ENCODE data around the gene PRKAR1A.
"Not testable (repeated sequence)": the region's sequence is repeated elsewhere in the genome, so short reads cannot be mapped to it uniquely, and the experiment has no call there.

The PRKAR1A gene

DNA sequence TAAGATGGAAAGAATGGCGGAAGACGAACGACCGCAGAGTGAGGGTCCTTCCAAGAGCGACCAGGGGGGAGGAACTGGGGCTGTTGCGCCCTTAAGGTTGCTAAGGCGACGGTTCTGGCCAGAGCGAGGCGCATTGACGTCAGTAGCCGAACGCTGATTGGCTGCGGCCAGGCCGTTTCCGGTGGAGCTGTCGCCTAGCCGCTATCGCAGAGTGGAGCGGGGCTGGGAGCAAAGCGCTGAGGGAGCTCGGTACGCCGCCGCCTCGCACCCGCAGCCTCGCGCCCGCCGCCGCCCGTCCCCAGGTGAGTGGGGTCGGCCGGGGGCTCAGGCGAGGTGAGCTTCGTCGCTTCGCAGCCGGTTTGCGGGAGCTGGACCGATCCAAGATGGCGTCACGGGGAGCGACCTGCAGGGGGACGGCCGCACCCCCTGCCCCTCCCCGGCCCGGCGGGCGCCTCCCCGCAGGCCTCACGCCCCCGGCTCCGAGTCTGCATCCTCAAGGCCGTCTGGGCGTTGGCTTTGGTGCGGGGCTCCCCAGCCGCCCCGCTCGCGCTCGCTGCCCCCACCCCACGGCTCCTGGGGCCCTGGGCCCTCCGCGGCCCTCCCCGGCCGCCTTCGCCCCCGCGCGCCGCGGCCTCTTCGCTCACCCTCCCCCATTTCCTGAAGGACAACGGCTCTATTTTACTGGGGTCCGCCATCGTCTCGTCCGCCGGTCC is at the start of gene PRKAR1A:
TSS of gene PRKAR1A (plus strand) at position 184 of the 713 bp plus-strand sequence. CDS start 2,970 bp downstream, outside the sequence.
- peak; percentile 93 for DNase-seq (ENCODE audit: low spot score)

GRCh38 chr17:68463211-68464019 is 48.8 kb upstream of the PRKAR1A start:
- no peak for DNase-seq (ENCODE audit: low spot score)

- DNase-seq (ENCODE audit: low spot score), result no peak
Observed at GRCh38 chr17:68468334-68468733, 43.9 kb upstream of the PRKAR1A start.

DNA sequence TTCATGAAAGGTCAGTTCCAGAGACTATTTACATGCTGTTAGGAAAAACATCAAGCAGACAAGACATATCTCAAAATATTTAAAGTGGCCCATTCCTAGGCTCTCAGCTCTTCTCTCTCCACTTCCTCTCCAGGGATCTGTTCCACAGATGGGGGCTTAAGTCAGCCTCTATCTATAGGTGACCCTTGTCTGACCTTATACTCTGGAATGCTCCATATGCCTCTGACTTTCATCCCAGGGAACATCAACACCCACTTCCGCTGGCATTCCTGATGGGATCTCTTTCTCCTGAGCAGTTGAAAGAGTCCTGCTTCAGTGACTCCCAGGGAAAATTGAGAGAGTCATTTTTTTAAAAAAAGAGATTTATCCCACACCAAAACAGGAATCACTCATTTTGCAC is 43.4 kb upstream of the PRKAR1A start:
- no peak for DNase-seq (ENCODE audit: low spot score)

DNA sequence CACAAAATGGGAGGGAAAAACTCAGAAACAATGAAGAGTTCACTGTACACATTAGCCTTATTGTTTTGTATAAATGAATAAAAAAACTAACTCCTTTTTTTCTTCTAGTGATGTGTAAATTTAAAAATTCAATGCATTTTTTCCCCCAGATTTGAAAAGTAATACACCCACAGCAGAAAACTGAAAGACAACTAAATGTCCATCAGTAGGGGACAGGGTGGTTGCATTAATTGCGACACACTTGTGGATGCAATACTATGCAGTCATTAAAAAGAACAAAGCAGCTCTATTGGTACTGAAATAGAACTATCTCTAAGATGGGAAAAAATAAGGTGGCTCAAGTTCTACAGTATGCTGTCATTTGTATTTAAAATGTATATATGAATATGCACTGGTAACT is 41.3 kb upstream of the PRKAR1A start:
- no peak for DNase-seq (ENCODE audit: low spot score)

- no peak for DNase-seq (ENCODE audit: low spot score)
Observed at GRCh38 chr17:68480885-68481284, 31.3 kb upstream of the PRKAR1A start.

DNA sequence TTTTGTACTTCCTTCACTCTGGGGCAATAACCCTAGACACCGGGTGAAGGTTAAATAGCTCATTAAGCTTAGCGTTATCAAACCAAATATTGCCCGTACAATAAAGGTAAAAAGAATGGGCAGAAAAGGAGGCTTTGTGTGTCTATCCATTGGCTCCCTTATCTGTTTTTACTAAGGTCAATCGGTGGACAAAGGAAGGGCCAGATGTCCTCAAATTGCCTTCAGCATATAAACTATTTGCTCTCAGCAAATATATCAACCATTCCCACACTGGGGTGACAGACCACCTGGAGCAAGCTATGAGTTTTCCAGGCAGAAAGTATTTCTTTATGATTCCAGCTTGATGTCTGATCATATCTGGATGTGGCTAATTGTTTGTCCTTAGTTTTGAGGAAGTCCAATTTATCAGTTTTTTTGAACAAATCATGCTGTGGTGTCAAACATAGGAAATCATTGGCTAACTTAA is 29.6 kb upstream of the PRKAR1A start:
- no peak for DNase-seq (ENCODE audit: low spot score)

DNA sequence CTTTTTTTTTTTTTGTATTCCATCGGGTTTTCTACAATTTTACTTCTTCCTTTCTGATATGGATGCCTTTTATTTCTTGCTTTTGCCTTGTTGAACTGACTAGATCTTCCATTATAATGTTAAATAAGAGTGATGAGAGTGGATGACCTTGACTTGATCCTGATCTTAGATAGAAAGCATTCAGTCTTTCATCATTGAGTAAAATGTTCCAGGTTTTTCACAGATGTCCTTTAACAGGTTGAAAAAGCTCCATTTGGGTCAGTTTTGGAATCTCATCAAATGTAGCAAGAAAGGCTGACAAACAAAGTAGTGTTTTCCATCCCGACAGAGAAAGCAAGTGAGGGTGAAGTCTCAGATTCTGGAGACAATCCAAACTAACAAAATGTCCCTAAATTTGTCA is 27.8 kb upstream of the PRKAR1A start:
- DNase-seq (ENCODE audit: low spot score), result no peak

DNA sequence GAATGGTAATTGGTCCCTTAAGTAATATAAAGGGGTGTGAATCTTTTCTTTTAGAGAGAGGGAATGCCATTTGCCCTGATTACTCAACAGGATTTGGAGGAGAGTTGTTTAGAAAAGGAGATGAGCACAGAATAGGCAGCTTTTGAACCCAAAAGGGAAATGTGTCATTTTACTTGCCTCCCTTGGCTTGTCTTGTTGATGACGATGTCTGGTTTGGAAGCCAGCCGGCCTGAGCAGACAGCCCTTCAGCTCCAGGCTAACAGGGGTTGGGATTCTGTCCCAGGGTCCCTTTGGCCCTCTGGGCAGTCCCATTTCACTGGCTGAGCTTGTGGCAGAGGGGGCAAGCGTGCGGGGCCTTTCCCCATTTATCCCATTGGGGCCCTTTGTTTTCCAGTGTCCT is 22.3 kb upstream of the PRKAR1A start:
- DNase-seq (ENCODE audit: low spot score), result no peak

DNA sequence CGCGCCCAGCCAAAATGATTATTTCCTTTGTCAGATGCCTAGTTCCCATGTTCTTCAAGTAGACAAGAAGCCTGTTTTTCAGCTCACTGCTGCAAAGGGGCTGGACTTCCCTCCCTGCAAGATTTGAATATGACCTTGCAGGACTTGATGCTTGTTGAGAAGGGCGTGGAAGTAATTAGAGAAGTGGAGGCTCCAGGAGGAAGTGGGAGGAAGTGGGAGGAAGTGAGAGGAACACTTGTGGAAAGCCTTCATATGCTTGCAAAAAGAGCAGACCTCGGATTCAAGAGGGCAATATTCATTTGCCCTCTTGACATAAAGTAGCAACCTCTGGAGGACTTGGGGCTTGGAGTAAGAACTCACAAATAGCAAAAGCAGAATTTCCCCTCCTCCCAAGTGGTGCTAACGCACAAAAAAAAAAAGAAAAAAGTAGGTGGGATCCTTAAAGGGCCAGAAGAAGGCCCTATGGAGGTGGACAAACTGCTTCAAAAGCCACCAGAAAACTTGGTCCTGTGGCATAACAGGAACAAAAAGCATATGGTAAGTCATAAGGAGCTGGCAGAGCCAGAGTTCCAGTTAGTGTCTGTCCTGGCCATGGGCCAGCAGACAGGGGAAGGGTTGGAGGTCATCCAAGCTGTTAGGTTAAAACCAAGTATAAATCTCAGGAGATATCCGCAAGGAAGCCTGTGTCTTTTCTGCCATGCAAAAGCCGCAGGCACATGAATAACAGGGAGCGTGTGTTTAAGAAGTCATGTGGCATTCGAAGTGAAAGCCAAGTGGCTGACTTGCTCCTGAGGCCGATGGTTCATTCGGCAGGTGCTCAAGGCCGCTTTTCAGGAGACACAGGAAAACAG is 20.6 kb upstream of the PRKAR1A start:
- no peak for DNase-seq (ENCODE audit: low spot score)

DNA sequence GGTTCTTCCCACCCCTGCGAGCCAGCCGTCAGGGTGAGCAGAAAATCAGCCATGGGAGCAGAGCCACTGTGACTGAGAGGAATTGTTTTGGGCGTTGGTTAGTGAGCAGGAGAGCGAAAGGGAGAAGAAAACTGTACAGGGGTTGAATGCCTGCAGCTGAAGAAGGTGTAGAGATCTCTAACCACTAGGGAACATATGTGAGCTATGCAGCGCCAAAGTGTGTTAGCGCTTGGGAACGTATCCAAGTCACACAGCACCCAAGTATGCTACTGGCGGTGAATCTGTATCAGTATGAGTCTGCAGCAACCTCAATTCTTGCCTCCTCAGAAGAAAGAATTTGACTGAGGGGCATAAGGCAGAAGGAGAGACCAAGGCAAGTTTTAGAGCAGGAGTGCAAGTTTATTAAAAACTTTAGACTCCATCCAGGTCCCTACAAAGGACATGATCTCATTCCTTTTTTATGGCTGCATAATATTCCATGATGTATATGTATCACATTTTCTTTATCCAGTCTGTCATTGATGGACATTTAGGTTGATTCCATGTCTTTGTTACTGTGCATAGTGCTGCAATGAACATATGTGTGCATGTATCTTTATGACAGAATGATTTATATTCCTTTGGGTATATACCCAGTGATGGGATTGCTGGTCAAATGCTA is 19.7 kb upstream of the PRKAR1A start:
- not testable (repeated sequence) for DNase-seq (ENCODE audit: low spot score)

- no peak for DNase-seq (ENCODE audit: low spot score)
Observed at GRCh38 chr17:68495081-68495480, 17.1 kb upstream of the PRKAR1A start.

DNA sequence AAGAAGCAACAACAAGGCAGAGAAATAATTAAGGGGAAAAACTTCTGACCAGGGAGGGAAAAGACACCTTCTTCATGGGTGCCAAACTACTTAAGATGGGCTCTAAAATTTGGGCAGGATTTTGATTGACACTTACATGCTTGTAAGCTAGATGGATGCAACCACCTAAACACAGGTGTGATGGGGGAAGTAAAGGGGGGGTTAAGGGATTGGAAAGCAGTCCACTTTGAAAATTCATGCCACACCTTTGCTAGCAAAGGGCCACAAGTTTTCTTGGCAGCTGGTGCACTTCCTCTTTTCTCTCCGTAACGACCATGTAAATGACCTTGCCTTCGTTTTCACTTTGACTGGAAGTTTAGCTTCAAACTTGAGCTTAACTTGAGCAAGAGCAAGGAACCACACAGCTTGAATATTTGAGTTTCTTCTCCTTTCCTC is 14.3 kb upstream of the PRKAR1A start:
- DNase-seq (ENCODE audit: low spot score), result peak; percentile 64

GRCh38 chr17:68498479-68499326 is 13.5 kb upstream of the PRKAR1A start:
- DNase-seq (ENCODE audit: low spot score), result no peak

- no peak for DNase-seq (ENCODE audit: low spot score)
Observed at GRCh38 chr17:68499587-68499986, 12.6 kb upstream of the PRKAR1A start.

DNA sequence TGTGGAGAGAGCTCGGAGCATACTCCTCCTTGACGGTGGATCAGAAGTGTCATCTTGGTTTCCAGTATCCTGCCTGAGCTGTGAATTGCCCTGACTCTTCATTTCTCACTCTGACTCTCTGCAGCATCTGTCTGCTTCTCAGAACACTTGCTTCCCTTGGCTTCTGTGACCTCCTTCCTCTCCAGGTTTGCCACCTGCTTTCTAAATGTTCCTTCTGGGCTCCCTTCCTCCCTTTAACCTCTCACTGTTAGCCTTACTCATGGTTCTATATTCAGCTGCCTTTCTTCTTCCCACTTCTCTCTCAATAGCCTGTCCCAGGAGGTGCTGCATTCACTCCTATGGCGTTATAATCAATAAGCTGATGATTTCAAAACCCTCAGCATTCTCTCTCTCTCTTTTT is 11.2 kb upstream of the PRKAR1A start:
- DNase-seq (ENCODE audit: low spot score), result no peak

- no peak for DNase-seq (ENCODE audit: low spot score)
Observed at GRCh38 chr17:68505951-68506350, 6.3 kb upstream of the PRKAR1A start.

DNA sequence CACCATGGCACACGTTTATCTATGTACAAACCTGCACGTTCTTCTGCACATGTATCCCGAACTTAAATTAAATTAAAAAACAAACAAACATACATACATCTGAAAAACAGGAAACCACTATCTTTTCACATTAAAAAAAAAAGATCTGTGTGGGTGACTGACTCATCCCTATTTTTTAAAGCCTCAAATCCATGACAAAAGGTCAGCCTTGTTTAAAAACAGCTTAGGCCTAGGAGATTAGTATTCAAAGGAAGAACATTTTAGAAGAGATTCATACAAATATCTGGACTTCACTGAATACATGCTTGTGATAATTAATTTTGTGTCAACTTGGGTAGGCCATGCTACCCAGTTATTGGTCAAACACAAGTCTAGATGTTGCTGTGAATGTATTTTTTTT is 4.7 kb upstream of the PRKAR1A start:
- DNase-seq (ENCODE audit: low spot score), result no peak

DNA sequence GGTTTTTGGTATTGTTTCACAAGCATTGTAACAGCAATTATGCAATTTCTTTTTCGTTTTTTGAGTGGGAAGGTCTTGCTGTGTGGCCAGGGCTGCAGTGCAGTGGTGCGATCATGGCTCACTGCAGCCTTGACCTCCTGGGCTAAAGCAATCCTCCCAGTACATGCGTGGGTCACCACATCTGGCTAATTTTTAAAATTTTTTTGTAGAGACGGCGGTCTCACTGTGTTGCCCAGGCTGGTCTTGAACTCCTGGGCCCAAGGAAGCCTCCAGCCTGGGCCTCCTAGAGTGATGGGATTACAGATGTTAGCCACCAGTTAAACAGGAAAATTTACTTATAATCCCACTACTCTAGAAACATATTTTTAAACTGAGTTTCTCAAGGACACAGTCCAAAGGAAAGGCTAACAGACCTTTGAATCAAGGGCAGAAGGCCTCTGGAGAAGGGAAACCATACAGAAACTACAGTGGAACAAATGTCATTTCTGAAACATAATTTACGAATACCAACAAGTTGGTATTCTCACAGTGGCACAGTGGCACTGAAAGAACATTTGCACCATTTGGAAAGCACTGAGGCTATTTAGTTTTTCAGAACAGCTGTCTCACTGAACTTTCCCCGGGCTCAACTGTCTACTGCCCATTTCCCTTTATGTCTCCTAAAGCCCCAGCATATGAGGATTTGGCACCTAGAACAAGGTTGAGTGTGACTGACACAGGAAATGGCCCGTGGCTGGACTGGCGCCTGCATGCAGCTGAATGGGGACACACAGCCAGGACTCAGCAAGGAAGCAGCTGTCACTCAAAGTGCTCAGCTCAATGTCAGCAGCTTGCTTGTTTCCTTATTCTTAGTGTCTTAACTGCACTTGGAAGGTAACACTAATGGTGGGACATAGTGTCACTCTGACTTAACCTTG is 2.8 kb upstream of the PRKAR1A start:
- peak; percentile 16 for DNase-seq (ENCODE audit: low spot score)

DNA sequence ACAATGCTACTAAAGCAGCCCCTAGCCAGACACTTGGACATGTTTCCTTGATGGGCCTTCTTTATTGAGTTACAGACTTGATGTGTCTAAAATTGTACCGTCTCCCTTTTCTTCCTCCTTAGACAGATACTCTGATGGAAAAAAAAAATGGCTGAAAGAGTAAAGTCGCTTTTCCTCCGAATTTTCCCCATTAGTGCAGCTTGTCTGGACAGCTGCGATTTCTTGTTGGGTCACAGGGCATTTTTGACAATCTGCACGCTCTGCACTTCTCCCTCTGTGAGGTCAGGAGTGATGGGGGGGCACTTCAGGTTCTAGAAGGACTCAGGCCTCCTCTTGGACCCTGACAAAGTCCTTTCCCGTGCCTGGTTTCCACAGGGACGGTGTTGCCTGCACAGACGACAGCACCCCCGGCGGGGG is 968 bp upstream of the PRKAR1A start:
- DNase-seq (ENCODE audit: low spot score), result no peak
